ENCODE results near the gene KCNN3.

GRCh38 chr1:154716011-154716410 lies 154.1 kb downstream of the KCNN3 start:
- TF ChIP-seq POLR2A (IDR thresholded peaks at IDR 0.05; ENCODE audit: low read length) (no peak), GATA1 (IDR thresholded peaks at IDR 0.05; ENCODE audit: low read depth, low read length) (no peak)
